Endothelial cell of umbilical vein (primary cell): ENCODE measurements around the gene SV2C. TPM values are rescaled to one million over a fixed set of nuclear protein-coding genes. Genes with fewer than 3 reads are reported as not detected.

Experiments used
- polyA plus RNA-seq, 4 experiments: library from polyadenylated mRNA; depleted of rRNA in 3 of 4; stranded (reverse) in 3 of 4; unstranded in 1 of 4; fragments of >200 nt; gene quantifications; 2 replicates each; pipeline versions ENCODE4 v1.2.1 to v1.2.3, GENCODE V29; 2011 to 2012; ENCODE audit warnings: missing spikeins in 1 of 4
- small RNA-seq: library from RNA; depleted of rRNA; stranded (forward); fragments of <200 nt; gene quantifications from one replicate; pipeline ENCODE3, GENCODE V24; 2012; ENCODE audit warnings: low replicate concordance, low read depth; ENCODE audit not compliant: insufficient read depth, insufficient read length
- total RNA-seq: library from RNA; stranded (reverse); gene quantifications from 2 replicates; pipeline ENCODE4 v1.2.3, GENCODE V29; 2021

The SV2C gene
- total and polyA plus RNA-seq, 2 donors (not counting 3 experiments of a cell fraction or from before 2014, with no cell fraction given) = not detected

Small RNA genes lying within 50 kb of the gene (small RNA-seq; reads per million reads assigned to genes)
- gene AC113404.2 (not detected), gene RNA5SP186 (not detected)
